HK-2 (cell line): ENCODE data around the gene EHHADH.

ENCODE experiments used
- DNase-seq: peaks from one replicate; pipeline ENCODE4 v3.0.0-alpha.2; 2018; ENCODE audit not compliant: unreplicated experiment

Gene EHHADH

GRCh38 chr3:185145511-185145910 is 108.3 kb downstream of the EHHADH start:
- no peak for DNase-seq

GRCh38 chr3:185144784-185145183 is 109.1 kb downstream of the EHHADH start:
- no peak for DNase-seq
